Myocyte (in vitro differentiated cells): ENCODE results near the gene KHDC1. TPM values are rescaled to one million over a fixed set of nuclear protein-coding genes. Genes with fewer than 3 reads are reported as not detected.
"Not testable (repeated sequence)": the region's sequence is repeated elsewhere in the genome, so short reads cannot be mapped to it uniquely, and the experiment has no call there.

Experiments used
- DNase-seq: peaks from one replicate; pipeline ENCODE4 v3.0.0-alpha.2; 2012; ENCODE audit warnings: low read depth
- polyA plus RNA-seq: library from polyadenylated mRNA; unstranded; fragments of >200 nt; gene quantifications from one replicate; pipeline ENCODE4 v1.2.1, GENCODE V29; 2012; ENCODE audit warnings: missing spikeins
- total RNA-seq: library from RNA; depleted of rRNA; stranded (reverse); fragments of >200 nt; gene quantifications from 2 replicates; pipeline ENCODE4 v1.2.3, GENCODE V29; 2014

The KHDC1 gene, protein sequence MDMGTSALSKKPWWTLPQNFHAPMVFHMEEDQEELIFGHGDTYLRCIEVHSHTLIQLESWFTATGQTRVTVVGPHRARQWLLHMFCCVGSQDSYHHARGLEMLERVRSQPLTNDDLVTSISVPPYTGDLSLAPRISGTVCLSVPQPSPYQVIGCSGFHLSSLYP
- total RNA-seq: 1.5 and 2.8 TPM in 2 replicates
- 4.8 TPM for polyA plus RNA-seq

DNA sequence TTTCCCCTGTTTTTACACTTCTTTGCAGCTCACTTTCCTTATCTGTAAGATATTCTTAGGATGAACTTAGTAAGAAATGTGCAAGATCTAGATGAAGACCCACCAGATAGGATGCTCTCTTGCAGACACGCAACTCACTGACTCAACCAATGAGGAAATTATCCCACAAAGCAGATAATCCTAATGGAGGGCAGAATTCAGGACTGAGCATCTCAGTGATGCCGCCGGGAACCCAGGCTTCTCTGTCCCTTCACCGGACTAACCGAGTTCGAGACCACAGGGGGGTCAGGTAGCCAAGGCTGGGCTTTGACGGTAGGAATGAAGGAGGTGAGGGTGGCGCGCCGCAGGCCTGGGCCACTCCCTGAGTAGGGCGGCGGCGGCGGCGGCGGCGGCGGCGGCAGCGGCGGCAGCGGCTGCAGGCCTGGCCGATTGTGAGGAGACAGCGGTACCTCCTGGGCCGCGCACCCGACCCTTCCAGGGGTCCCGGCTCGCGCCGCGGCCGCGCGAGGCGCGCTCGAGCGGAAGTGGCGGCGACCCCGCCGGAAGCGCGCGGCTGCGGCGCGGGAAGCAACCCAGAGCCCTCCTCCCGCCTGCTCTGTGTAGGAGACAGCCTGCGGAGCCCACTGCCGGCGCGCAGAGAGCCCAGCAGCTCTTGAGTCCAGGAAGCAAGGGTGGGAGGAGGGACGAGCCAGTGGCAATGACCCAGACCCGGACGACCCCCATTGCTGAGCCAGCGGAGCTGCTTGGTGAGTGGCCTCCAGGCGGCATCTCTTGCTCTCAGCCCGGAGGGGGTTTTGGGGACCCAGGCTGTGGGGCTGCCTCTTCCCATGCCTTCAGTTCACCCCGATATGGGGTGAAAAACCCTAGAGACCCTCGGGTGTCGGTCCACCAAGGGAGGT is at the start of gene KHDC1:
Gene KHDC1, minus strand, starts transcription at position 526 of the 899 bp plus-strand sequence. CDS start 20,679 bp downstream, outside the sequence.
- DNase-seq: peak; percentile 55

DNA sequence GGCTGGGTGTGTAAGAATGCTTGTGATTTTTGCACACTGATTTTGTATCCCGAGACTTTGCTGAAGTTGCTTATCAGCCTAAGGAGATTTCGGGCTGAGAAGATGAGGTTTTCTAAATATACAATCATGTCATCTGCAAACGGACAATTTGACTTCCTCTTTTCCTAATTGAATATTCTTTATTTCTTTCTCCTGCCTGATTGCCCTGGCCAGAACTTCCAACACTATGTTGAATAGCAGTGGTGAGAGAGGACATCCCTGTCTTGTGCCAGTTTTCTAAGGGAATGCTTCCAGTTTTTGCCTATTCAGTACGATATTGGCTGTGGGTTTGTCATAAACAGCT is 47.5 kb upstream of the KHDC1 start:
- not testable (repeated sequence) for DNase-seq

DNA sequence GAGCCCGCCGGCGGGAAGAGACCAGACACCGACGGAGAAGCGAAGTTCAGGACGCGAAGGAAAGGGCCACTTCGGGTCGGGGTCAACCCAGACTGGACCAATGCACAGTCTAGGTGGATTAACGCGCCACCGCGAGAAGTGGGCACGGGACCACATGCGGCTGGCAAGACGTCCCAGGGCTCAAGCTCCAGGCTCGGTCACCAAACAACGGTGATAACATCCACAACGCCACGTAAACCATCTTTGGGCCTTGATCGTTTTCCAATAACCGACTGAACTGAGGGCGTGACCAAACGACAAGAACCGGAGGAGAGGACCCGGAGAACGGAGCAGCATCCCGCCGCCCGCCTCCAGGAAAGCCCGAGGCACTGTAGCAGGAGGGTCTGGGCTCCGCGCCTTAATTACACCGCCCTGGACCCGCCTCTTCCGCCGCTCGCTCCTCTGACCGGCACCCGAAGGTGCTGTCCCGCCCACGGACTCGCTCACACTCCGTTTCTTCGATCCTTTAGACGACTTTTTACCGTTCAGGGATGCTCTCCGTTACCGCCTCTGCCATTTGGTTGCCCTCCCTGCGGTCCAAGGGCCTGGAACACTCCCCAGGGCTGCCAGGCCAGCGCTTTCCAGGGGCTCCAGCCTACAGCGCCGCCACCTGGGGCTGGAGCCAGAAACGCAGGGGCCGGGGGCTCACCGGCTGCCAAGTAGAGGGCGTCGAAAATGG is 46.9 kb upstream of the KHDC1 start:
- peak; percentile 46 for DNase-seq

DNA sequence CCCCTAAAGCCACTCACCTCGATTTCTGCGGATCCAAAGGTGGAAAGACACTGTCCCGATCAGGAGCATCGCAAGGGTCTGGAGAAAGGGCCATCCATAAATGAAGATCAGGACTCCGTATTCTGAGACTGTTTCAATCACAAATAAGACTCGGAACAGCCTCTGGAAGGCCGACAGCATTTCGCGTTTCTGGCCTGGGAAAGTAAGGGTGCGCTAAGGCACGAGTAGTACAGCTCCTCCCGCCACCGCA is 46.5 kb upstream of the KHDC1 start:
- DNase-seq: no peak

DNA sequence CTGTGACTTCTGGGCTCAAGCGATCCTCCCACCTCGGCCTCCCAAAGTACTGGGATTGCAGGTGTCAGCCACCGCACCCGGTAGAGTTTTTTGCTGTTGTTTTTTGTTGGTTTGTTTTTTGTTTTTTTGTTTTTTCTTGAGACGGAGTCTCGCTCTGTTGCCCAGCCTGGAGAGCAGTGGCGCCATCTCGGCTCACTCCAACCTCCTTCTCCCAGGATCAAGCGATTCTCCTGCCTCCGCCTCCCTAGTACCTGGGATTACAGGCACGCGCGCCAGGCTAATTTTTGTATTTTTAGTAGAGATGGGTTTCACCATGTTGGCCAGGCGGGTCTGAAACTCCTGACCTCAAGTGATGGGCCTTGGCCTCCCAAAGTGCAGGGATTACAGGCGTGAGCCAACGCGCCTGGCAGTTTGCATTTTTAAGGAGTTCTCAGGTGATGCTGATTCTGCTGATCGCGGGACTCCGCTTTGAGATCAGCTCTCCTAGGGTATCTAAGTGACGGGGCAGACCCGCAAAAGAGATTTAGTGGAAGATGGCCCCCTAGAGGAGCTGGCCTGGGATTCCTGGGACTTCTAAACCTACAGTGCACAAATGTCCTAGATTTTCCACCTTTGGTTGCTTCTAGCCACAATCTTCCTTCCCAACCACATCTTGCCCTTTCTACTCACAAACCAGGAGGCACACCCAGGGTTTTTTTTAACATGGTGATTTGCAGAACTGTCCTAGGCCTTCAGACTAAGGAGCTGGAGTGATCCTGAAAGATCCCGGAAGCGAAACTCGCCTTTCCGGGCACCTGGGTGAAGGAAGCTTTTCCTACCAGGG is 45.9 kb upstream of the KHDC1 start:
- DNase-seq: no peak

DNA sequence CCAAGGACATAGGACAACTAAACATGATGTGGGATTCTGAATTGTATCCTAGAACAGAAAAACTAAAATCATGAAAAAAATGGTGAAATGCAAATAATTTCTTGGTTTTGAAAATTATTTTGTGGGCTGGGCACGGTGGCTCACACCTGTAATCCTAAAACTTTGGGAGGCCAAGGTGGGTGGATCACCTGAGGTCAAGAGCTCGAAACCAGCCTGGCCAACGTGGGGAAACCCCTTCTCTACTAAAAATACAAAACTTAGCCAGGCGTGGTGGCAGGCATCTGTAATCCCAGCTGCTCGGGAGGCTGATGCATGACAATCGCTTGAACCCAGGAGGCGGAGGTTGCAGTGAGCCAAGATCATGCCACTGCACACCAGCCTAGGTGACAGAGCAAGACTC is 40.8 kb upstream of the KHDC1 start:
- not testable (repeated sequence) for DNase-seq

DNA sequence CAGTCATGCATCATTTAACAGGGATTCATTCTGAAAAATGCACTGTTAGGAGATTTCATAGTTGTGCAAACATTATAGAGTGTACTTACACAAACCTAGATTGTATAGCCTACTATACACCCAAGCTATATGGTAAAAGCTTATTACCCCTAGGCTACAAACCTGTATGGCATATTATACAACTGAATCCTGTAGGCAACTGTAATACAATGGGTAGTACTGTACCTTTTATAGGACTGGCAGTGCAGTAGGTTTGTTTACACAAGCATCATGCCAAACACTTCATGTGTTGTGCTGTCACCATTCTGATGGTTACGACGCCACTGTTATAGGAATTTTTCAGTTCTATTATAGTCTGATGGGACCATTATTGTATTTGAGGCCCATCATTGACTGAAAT is 39.3 kb upstream of the KHDC1 start:
- no peak for DNase-seq

DNA sequence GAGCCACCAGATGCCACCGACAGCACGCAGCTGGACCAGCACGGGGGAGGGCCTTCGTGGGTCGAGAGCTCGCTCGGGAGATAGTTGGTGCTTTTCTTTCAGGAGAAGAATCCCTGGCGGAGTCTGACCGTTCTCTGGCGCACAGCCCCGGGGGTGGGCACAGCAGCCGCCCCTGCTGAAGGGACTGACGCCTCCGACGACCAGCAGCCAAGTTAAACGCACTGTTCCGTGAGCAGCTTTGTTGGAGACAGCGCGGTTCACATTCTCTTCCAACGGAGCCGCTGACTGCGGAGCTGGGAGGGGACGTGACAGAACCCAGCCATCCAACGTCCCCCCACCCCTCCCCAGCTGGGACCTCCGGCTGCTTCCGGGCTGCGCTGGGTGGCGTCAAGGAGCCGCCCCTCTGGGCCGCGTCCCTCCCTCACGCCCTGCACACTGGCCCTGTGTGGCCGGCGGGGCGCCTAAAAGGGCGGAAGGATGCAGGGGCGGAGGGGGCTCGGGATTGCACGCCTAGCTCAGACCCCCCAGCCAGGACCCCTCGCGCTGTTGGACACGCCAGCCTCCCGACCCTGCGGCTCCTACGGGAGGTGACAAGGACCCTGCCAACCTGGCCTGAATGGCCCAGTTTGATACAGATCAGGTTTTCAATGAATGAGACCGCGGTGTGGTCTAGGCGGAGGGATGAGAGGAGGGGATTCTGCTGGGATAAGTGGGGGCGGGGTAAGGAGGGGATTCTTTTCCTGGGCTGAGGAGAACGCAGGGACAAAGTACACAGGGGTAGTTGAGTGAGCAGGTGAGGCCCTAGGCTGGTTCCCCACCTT is 36.4 kb upstream of the KHDC1 start:
- DNase-seq: no peak

DNA sequence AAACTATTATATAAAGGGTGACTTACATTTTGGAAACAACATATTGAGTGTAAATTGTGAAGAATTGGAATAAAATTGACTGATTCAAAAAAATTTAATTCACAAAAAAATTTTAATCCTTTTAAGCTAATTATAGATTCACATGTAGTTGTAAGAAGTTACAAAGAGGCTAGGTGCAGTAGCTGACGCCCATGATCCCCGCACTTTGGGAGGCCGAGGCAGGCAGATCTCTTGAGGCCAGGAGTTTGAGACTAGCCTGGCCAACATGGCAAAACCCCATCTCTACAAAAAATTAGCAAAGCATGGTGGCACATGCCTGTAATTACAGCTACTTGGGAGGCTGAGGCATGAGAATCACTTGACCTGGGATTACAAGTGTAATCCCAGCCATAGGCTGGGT is 30.3 kb upstream of the KHDC1 start:
- no peak for DNase-seq

DNA sequence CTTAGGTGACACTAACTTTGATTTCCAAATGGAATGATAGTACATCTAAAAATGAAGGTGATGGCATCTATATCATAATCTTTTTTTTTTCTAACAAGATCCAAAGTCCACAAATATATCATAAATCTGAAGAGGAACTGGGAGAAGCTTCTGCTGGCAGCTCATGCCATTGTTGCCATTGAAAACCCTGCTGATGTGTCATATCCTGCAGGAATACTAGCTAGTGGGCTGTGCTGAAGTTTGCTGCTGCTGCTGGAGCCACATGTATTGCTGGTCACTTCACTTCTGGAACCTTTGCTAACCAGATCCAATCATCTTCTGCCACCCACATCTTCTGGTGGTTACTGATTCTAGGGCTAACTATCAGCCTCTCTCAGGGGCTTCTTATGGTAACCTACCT is 27.4 kb upstream of the KHDC1 start:
- no peak for DNase-seq

DNA sequence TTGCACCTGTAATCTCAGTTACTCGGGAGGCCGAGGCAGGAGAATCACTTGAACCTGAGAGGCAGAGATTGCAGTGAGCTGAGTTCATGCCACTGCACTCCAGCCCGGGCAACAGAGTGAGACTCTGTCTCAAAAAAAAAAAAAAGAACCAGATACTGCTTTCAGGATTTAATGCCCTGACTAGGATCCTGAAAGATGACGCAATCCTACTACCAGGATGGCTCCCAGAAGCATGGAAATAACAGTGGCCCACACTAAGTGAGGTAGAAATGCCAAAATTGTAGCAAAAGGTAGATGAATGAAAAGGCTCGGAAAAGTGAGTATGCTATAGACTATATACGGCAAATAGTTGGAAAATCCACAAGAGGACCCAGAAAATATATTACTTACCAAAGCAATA is 23.8 kb upstream of the KHDC1 start:
- no peak for DNase-seq

DNA sequence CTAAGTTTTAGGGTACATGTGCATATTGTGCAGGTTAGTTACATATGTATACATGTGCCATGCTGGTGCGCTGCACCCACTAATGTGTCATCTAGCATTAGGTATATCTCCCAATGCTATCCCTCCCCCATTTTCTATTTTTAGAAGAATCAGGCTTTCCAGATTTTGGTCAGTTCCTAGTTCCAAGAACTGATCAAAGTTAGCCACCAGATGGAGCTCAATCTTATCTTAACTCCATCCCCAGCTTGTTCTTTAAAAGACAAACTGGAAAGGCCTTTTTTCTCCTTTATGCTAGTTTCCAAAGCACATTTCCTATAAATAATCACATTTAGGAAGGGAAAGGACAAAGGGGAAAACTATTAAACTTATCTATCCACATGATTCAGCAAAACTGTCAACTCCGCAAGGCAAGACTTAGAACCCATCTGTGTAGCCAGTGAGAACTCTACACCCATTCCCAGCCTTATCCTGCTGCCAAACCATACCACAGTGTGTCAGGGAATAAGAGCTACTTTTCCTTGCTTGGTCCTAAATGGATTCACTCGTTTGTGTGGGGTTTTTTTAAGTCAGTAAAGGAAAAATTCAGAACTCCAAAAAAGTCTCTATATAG is 22.8 kb upstream of the KHDC1 start:
- peak; percentile 67 for DNase-seq

DNA sequence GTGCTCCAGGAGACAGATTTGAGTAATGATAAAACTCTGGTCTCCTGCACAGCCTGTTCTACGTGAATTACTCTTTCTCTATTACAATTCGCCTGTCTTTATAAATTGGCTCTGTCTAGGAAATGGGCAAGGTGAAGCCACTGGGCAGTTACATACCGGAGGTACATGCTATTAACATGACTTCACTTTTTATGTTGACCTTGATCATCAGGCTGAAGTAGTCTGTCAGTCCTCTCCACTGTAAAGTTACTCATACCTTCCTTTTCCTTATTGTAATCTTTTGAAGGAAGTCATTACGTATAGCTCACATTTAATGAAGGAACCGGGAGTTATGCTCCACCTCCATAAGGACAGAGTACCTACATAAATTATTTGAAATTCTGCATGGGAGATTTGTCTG is 19.9 kb upstream of the KHDC1 start:
- no peak for DNase-seq

DNA sequence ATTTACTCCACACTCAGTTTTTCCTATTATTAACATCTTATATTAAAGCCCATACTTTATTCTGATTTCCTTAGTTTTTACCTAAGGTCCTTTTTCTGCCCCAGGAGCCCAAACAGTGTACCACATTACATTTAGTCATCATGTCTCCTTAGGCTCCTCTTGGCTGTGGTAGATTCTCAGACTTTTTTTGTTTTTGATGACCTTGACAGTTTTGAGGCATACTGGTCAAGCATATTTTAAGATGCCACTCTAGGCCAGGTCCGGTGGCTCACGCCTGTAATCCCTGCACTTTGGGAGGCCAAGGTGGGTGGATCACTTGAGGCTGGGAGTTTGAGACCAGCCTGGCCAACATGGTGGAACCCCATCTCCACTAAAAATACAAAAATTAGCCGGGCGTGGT is 18.7 kb upstream of the KHDC1 start:
- not testable (repeated sequence) for DNase-seq

DNA sequence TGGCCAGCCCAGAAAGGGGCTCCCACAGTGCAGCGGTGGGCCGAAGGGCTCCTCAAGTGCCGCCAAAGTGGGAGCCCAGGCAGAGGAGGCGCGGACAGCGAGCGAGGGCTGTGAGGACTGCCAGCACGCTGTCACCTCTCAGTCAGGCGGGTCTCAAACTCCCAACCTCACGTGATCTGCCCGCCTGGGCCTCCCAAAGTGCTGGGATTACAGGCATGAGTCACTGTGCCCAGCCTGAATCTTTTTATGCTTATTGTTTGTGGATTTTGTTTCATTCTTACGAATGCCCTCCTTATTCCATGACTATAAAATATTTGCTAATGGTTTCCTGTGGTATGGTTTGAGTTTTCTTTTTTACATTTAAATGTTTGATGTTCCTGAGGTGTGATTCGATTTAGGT is 6.3 kb upstream of the KHDC1 start:
- DNase-seq: not testable (repeated sequence)

DNA sequence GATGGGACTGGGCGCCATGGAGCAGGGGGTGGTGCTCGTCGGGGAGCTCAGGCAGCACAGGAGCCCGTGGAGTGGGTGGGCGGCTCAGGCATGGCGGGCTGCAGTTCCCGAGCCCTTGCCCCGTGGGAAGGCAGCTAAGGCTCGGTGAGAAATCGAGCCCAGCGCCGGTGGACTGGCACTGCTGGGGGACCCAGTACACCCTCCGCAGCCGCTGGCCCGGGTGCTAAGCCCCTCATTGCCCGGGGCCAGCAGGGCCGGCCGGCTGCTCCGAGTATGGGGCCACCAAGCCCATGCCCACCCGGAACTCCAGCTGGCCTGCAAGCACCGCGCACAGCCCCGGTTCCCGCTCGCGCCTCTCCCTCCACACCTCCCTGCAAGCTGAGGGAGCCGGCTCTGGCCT is 5.9 kb upstream of the KHDC1 start:
- DNase-seq: not testable (repeated sequence)

DNA sequence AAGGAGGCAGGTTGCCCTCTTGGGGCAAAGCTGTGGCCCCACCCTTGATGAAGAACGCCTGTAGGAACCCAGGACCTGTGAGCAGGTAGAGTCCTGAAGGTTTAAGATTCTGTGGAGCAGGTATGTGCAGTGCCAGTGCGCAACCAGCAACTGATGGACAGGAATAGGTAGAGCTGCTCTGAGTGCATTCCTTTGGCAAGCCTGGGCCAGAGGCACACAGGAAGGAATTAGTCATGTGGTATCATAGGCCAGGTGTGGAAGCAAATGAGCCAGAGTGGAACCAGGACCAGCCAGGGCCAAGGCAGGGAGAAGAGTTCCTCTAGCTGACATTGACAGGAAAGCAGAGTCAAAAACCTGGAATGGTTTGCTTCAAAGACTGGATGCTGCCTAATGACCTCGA is 1.4 kb upstream of the KHDC1 start:
- no peak for DNase-seq

DNA sequence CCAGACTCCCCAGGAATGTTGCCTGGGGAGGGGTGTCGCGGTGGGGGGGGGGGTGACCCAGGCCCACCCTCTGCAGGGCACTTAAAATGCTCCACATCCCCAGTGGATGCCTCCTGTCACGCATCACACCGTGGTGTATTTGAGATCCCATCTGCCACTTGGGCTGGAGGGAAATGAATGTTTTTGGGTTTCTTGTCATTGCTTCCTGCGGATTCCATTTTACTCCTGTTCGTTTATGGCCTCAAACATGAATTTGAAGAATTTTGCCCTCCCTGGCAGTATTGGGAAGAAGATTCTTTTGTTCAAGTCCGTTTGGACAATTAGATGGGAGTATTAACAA is 544 bp upstream of the KHDC1 start:
- no peak for DNase-seq

DNA sequence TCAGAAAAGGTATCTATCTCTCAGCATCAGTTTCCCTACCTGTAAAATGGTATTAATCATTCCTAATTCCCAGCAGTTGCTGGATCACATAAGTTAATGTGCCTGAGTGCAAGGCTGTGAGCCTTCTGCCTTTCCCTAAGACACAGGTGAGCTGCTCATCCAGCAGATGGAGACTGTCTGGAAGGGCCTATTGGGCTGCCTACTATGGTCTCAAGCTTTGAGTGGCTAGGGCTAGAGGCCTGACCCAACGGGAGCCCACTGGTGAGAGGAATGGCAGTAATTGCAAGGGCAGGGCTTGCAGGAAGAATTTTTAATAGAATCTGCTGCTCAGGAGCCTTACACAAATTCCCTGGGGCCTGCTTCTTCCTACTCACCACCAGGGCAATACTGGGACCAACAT is 4.3 kb downstream of the KHDC1 start:
- DNase-seq: no peak

DNA sequence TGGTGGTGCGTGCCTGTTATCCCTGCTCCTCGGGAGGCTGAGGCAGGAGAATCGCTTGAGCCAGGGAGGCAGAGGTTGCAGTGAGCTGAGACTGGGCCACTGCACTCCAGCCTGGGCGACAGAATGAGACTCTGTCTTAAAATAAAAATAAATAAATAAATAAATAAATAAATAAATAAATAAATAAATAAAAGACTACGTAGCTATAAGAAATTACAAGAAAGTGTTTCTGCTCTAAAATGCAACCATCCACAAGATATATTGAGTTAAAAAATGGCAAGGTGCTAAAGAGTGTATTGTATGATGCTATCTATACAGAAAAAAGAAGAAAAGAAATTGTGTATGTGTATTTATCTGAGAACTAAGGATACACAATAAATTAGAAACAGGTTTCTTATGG is 8.7 kb downstream of the KHDC1 start:
- DNase-seq: not testable (repeated sequence)

DNA sequence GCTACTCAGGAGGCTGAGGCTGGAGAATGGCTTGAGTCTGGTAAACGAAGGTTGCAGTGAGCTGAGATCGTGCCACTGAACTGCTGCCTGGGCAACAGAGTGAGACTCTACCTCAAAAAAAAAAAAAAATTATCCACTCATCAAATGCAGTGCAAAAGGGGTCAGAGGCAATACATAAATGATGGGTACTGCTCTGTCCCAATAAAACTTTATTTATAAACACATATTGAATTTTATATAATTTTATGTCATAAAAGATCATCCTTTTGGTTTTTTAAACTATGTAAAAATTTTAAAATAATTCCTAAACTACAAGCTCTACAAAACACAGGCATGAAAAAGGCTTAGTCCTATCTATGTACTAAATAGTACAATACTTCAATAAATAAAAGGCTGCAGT is 10.3 kb downstream of the KHDC1 start:
- DNase-seq: no peak
